ENCODE measurements around the gene MDM1.
A peak's percentile ranks its signal among the peaks of the same experiment; 100 is the strongest.

The MDM1 gene

DNA sequence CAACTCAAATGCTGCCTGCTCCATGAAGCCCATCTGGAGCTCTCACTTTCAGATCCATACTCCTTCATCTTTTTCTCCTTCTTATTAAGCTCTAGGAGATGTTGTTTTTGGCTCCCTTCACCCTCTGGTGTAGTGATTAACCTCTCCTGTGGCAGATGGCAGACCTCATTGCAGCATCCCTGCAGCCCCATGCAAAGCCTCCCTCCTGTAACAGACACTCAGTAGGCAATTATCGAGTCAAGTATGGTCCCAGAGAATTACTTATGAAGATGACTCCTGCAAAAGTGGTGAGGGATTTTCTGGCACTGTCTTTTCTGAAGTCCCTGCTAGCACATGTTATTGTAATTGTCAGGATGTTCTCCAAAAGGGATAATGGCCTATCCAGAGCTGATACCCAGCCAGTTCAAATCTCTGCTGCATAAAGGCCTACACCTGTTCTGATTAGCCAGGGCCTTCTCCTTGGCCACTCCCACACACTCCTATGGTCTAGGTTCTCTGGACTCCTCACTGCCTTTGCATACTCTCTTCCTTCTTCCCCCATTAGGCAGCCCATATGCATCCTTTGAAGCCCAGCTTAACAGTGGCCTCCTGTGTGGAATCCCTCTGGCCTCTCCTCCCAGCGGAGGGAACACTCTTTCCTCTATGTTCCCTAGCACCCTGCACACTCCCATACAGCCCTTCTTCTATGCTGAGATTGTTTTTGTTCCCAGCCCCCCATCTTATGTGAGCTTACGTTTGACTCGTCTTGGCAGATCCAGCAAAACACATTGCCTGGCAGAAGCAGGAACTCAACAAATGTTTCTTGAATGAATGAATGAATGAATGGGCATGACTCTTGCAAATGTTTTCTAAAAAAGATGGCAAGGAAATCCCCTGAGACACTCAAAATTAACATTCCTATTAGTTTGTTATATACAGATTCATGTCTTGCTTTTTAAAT lies 43.9 kb upstream of the MDM1 start:
- POLR2A ChIA-PET (ENCODE audit: low non-redundant PET): interaction anchor here (0.6 kb wide), 1 partner anchor 231 kb away, joined by 4 read pairs; no protein-coding TSS in a partner anchor
- TF ChIP-seq, protein P1, sequence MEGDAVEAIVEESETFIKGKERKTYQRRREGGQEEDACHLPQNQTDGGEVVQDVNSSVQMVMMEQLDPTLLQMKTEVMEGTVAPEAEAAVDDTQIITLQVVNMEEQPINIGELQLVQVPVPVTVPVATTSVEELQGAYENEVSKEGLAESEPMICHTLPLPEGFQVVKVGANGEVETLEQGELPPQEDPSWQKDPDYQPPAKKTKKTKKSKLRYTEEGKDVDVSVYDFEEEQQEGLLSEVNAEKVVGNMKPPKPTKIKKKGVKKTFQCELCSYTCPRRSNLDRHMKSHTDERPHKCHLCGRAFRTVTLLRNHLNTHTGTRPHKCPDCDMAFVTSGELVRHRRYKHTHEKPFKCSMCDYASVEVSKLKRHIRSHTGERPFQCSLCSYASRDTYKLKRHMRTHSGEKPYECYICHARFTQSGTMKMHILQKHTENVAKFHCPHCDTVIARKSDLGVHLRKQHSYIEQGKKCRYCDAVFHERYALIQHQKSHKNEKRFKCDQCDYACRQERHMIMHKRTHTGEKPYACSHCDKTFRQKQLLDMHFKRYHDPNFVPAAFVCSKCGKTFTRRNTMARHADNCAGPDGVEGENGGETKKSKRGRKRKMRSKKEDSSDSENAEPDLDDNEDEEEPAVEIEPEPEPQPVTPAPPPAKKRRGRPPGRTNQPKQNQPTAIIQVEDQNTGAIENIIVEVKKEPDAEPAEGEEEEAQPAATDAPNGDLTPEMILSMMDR (conservative IDR thresholded peaks at IDR 0.05; ENCODE audit: low read depth): no peak
- CTCF ChIA-PET: no interaction called here
- no peak overlapping the region for H3K27ac ChIP-seq
- DNase-seq (ENCODE audit: low spot score): no peak

DNA sequence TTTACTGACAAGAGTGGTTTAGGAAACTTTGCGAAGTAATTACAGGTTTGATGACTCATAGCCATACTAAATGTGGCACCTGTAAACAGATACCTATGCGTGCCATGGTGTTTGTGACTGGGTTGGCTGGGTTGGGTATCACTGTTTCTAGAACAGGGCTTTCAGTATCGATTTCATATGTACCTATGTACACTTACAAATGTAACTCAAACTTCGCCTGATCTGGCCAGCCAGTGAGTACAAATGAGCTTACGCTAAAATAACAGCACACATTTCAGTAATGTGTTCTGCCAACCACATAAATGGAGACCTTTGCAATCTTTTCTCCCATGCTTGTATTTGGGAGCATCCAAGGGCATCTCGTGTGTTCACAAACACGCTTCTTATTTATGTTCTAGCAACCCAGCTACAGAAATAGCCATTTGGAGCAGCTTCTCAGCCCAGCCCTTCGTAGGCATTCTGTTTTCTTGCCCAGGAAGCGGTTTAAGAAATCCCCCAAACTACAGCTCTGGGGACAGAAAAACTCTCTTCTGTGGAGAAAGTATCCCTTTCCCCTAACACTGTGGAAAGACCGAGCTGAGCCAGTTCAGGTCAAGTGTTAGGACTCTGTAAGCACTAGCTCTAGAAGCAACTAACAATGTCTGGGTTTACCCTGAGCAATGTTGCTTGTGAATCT lies 42.3 kb upstream of the MDM1 start:
- TF ChIP-seq, protein P1 (conservative IDR thresholded peaks at IDR 0.05; ENCODE audit: low read depth): no peak
- no peak overlapping the region for H3K27ac ChIP-seq
- ChIA-PET POLR2A (ENCODE audit: low non-redundant PET) (no interaction called here), CTCF (interaction anchor here (1.4 kb wide), 1 partner anchor 16 kb away, joined by 3 read pairs; no protein-coding TSS in a partner anchor)
- peak; percentile 14 for DNase-seq (ENCODE audit: low spot score)

DNA sequence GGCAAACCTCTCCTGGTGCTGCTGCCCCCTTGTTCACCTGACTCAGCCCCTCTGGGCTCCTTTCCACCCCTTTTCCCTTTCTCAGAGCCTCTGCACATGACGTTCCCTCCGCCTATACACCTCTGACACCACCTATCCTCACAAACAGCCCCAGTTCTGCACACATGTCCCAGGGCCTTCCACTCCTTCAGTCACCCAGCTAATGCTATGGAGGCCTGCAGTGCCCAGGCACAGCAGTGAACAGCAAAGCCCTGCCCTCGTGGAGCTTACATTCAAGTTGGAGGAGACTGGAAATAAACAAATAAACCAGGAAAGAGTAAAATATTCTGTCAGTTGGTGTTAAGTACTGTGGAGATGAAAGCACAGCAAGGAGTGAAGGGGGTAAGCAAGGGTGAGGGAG lies 38.5 kb upstream of the MDM1 start:
- POLR2A ChIA-PET (ENCODE audit: low non-redundant PET): no interaction called here
- CTCF ChIA-PET: interaction anchor here (0.5 kb wide), 1 partner anchor 370 kb away, joined by 4 read pairs; no protein-coding TSS in a partner anchor
- no peak overlapping the region for H3K27ac ChIP-seq
- DNase-seq (ENCODE audit: low spot score): no peak
- TF ChIP-seq, protein P1 (conservative IDR thresholded peaks at IDR 0.05; ENCODE audit: low read depth): no peak

DNA sequence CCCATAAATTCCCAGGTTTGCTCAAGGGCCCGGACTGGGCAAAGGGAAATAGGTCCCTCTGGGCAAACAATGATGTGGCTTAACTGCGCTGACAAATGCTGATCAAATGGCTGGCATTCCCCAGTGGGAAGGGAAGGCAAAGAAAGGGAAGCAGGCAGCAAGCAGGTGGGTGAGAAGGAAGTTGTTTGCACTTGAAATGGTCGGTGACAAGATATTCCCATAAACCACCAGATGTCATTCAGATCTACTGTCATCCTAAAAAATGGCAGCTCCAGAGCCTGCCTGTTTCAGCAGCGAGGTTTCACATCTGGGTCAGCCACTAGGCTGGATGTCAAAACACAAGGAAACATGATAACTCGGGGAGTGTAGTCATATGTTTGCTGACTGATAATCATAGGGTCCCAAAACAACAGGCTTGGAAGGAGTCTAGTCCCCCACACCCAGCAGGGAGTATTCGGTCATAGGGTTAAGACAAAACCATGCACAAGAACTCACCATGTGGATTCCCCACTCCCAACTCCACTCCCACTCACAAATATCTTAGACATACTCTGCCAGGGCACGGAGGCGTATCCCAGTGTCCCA lies 37.9 kb upstream of the MDM1 start:
- DNase-seq (ENCODE audit: low spot score): no peak
- ChIA-PET CTCF (interaction anchor here (0.5 kb wide), 1 partner anchor 370 kb away, joined by 4 read pairs; no protein-coding TSS in a partner anchor), POLR2A (ENCODE audit: low non-redundant PET) (no interaction called here)
- no peak overlapping the region for H3K27ac ChIP-seq
- TF ChIP-seq, protein P1 (conservative IDR thresholded peaks at IDR 0.05; ENCODE audit: low read depth): no peak

DNA sequence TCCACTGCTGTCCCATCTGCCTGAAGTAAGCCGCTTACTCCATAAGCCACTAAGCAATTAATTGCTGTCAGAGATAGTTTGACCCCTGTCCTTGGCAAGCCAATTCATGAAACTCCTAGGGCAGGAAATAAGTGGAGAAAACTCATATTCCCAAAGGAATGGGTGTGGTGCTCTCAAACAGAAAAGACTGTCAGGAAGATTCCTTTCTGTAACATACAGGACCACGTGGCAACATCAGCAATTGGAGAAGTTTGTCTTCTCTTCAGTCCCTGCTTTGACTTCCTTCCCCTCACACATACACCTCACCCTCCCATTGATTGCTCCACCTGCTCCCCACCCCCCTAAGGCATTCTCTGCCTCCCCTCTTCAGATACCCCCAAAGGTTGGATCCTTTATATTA lies 36.2 kb upstream of the MDM1 start:
- ChIA-PET CTCF (no interaction called here), POLR2A (ENCODE audit: low non-redundant PET) (no interaction called here)
- no peak for DNase-seq (ENCODE audit: low spot score)
- TF ChIP-seq, protein P1 (conservative IDR thresholded peaks at IDR 0.05; ENCODE audit: low read depth): no peak
- no peak overlapping the region for H3K27ac ChIP-seq

DNA sequence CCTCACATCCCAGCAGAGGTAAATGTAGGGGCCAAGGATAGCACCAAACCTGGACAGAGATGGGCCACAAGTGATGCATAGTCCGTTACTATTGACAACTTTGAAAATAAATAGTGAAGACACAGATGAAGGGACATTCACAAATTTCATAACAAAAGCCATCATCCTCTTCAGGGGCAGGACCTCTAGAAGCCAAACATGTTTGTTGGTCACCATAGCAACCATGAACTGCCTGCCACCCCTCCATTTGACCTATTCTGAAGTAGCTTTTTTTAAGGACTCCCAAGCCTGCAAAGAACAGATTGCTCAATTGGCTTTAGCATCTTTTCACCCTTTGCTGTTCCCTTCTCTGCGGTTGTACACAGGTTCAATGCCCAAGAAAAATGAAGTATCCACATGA lies 35.7 kb upstream of the MDM1 start:
- POLR2A ChIA-PET (ENCODE audit: low non-redundant PET): no interaction called here
- DNase-seq (ENCODE audit: low spot score): no peak
- TF ChIP-seq, protein P1 (conservative IDR thresholded peaks at IDR 0.05; ENCODE audit: low read depth): no peak
- no peak overlapping the region for H3K27ac ChIP-seq
- CTCF ChIA-PET: no interaction called here
